Retina (tissue), 1 donor: ENCODE data around the gene SOCS1.

ENCODE experiments used
- DNase-seq: peaks from one replicate; pipeline ENCODE4 v3.0.0-alpha.2; 2016

SOCS1 gene

DNA sequence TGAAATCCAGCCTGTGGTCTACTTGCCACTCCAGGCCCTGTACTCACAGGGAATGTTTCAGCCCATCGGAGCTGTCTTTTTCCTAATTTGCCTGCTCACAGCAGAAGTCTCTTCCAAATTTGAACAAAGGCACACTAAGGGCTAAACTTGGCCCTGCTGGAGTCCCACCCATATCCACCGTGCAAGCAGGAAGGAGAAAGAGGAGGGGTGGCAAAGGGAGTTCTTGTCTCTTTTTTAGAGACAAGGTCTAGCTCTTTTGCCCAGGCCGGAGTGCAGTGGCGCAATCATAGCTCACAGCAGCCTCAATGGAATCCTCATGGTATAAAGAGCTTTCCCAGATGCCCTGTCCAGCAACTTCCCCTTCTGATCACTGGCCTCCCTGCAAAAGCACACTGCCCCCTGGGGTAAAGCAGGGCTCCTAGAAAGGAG, 27.8 kb upstream of the SOCS1 start:
- no peak for DNase-seq

- DNase-seq, result no peak
Measured at GRCh38 chr16:11280616-11281522, 24.9 kb upstream of the SOCS1 start, which contains the start of gene PRM1. PRM1 (minus strand) TSS chr16:11281330; CDS start chr16:11281238, 92 bp downstream.

DNA sequence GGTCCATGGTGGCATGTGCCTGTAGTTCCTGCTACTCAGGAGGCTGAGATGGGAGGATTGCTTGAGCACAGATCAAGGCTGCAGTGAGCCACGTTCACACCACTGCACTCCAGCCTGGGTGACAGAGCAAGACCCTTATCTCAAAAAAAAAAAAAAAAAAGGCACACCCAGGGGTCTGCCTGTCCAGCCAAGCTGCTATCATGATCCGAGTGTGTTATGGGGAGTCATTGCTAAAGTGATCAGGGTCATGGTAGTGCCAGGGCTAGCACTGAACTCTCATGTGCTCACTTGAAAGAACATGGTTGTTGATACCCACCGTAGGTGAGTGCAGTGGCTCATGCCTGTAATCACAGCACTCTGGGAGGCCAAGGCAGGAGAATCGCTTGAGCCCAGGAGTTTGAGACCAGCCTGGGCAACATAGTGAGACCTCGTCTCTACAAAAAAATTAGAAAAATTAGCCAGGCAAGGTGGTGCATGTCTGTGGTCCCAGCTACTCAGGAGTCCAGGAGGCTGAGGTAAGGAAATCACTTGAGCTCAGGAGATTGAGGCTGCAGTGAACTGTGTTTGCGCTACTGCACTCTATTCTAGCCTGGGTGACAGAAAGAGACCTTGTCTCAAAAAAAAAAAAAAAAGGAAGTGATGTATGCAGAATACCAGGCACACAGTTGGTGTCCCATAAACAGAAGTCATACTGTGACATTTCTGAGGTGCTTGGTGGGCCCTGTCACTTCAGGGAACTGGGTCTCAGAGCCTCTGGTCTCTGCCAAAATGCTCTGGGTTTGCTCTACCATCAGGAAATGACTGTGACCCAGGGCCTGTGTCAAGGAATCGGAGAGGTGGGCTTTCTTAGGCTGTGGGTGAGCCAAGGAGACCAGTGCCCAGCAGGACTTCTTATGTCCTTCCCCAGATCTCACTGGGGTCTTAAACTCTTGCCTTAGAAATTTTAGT, 23.0 kb upstream of the SOCS1 start:
- no peak for DNase-seq

DNA sequence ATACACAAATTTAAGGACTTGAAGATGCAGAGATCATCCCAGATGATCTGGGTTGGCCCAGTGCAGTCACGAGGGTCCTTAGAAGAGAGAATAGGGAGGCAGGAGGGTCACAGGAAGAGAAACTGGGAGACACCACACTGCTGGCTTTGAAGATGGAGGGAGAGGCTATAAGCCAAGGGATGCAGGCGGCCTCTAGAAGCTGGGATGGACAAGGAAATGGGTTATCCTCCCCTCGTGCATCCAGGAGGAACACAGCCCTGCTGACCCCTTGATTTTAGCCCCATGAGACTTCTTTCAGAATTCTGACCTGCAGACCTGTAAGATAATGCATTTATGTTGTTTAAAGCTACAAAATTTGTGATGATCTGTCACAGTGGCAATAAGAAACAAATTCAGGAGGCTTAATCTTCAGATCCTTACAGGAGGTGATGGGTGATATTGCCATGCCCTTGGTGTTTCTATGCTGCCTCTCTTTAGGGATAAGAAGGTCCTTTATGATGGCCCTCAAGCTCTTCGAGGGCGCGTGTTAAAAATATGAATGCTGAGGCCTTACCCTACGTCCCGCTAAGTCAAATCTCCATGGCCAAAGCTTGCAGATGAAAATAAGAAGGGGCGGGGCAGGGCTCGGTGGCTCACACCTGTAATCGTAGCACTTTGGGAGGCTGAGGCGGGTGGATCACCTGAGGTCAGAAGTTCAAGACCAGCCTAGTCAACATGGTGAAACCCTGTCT, 21.8 kb upstream of the SOCS1 start:
- no peak for DNase-seq

DNA sequence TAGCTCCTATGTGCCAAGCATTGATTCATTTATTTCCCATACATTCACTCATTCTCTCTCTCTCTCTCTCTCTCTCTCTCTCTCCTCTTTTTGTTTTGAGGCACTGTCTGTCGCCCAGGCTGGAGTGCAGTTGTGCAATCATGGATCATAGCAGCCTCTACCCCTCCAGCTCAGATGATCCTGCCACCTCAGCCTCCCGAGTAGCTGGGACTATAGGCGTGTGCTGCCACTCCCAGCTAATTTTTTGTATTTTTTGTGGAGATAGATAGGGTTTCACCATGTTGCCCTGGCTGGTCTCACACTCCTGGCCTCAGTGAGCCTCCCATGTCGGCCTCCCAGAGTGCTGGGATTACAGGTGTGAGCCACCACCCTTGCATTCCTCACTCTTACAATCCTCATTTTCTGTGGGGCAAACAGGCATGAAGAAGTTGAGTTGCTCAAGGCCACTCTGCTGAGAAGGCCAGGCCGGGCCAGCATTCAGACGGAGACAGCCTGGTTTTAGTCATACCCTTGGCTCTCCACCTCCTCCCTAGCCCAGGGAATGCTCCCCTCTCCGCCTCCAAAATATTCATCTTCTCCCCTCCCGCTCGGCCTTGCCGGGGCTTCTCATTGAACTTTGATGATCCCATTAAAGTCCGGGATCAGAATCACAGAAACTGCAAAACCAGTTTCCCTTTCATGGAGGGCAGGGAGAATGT, 21.0 kb upstream of the SOCS1 start:
- DNase-seq, result no peak

DNA sequence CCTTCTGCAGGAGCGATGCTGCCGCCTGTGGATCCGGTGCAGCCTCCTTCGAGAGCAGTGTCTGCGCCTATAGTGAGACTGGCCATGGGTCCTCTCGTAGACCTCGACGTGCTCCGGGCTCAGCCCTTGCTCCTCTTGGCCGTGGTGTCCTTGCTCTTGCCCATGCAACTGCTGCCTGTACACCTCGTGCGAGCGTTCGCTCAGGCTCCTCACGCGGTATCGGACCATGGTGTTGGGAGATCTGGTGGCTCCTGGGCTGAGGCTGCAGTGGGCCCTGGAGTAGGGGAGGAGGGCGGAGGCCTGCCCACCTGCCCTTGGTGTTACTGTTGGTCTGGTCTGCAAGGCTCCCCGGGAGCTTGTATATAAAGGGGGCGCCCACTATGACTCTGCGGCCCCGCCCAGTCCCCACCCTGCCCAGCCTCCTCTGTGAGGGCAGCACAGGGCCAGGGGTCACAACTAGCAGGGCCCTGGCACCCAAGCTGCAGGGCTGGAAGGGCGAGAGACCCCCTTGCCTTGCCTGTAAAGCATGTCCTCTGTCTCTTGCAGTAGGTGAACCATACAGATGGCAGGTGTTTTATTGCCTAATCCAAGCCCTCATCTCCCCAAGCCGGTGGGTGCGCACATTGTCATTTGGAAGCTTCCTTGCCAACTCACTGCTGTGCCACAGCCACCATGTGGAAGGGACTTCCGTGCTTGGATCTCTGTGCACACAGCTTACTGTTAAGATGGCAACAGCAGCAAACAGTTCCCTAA, 20.3 kb upstream of the SOCS1 start, which contains the start of gene PRM2:
TSS of gene PRM2 (minus strand) at position 338 of the 753 bp plus-strand sequence. CDS start at position 228, 110 bp downstream.
- DNase-seq, result no peak

DNA sequence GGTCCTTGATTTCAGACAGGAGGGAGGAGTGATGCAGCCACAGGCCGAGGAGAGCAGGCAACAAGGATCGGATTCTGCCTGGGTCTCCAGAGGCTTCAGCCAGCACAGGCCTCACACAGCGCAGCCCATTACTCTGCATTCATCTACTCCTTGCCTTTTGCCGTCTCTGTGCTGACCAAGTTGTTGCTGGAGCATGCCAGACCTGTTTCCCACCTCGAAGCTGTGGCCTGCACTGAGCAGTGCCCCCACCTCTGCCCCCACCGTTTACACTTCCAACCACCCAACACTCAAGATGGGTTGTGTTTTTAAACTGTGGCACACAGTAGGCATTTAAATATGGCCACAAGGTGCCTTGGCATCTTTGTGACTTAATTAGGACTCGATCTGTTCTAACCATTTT, 19.0 kb upstream of the SOCS1 start:
- no peak for DNase-seq

DNA sequence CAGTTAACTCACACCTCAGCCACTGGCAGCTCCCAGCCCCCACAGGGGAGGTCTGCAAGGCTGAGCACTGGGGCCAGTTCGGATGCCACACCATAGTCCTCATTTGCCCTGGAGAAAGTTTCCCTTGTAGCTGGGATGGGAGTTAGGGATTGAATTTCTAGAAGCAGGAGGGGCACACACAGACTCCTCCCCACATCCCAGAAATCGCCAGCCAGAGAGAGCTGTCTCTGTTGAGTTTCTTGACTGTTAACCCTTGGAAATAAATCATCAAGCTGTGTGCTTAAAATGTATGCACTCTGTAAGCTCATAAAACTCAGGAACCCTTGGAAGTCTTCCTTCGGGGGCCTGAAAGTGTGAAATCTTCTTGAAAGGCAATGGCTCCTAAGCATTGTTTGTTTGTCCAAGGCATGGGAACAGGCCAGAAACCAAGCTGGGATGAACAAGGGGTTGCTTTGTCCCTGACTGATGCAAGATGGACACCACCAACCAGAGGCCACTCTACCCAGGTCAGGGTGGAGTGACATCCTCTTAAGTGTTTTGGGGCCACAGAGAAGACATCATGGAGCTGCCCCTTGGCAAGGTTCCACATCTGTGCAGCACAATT, 17.8 kb upstream of the SOCS1 start:
- no peak for DNase-seq

DNA sequence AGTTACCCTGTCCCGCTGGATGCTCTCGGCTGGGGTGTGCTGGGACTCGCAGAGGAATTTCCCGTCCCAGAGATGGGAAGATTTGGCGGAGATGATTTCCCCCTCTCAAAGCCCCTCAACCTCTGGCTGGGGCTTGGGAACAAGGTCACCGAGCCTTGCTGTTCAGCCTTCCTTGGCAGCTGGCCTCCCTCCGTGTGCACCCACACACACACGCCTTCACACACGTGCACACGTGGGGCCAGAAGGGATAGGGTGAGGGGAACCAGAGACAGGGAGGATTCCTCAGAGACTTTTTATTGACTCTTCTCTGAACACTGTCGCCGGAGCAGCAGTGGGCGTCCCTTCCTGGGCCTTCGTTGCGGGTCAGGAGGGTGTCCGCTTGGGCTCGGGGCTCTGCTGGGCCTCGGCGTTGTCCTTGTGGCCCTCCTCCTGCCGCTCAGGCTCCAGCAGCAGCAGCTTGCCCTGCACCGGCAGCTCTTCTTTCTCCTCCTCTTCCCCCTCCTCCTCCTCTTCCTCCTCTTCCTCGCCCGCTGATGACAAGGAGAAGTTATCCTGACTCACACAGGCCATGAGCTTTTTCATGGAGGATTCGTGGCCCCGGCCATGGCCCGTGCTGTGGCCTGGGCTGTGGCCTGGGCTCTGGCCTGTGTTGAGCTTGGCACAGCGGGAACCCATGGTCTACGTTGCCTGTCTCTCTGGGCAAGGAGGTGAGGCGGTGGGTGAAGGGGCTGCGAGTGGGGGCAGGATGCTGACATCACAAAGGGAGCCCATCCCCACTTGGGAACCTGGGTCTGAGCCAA, 17.1 kb upstream of the SOCS1 start, which contains the start of gene PRM3:
TSS of gene PRM3 (minus strand) at position 709 of the 800 bp plus-strand sequence. CDS start at position 675, 34 bp downstream.
- DNase-seq, result no peak

DNA sequence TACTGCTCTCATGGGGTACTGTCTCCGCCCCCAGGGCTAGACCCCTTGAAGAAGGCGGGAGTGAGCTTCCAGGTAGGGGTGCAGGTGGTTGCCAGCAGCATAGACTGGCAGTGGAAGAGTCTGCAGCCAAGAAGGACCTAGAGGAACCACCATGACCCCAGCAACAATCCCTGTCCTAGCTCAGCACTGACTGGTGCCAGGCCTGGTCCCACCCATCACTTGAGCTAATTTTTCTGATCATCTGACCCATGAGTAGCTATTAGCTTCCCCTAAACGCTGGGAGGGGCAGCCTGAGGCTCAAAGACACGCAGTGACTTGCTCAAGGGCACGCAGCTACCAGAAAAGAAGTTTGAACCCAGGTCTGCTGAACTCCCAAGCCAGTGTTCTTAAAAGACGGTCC, 16.5 kb upstream of the SOCS1 start:
- no peak for DNase-seq

GRCh38 chr16:11271610-11272009, 15.6 kb upstream of the SOCS1 start:
- no peak for DNase-seq

DNA sequence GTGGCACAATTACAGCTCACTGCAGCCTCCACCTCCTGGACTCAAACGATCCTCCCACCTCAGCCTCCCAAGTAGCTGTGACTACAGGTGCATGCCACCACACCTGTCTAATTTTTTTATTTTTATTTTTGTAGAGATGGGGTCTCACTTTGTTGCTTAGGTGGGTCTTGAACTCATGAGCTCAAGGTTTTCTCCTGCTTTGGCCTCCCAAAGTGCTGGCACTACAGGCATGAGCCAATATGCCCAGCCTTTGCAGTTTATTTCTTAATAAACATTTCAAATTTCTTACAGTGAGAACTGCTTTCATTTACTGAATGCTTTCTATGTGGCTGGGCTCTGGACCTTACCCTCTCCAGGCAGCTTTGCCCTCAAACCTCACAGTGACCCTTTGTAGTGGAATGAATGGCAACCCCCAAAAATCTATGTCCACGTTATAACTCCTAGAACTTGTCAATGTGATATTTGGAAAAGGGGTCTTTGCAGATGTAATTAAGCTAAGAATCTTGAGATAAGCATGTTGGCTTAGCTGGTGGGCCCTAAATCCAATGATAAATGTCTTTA, 14.7 kb upstream of the SOCS1 start:
- DNase-seq, result no peak

DNA sequence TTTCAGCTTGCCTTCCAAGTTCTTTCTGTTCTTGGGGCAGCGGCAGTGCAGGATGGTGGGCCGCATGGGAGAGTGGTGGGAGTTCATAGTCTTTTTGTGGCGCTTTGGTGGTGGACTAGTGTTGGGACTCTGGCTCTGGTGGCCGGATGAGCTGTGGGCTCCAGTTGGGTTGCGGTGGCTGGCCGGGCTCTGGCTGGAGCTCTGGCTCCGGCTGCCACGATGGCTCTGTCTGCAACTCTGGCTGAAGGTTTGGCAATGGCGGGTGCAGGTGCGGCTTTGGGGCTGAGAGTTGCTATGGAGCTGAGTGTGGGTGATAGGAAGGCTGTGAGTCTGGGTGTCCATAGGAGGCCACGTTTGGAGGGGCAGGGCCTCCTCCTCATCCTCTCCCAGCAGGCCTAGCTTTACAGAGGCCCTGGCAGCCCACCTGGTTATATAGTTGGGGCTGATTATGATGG, 12.9 kb upstream of the SOCS1 start, which contains the start of gene TNP2:
TSS of gene TNP2 (minus strand) at position 405 of the 455 bp plus-strand sequence. CDS start at position 342, 63 bp downstream.
- DNase-seq, result no peak

- no peak for DNase-seq
Measured at GRCh38 chr16:11265124-11265523, 9.1 kb upstream of the SOCS1 start.

GRCh38 chr16:11264155-11264832, 8.3 kb upstream of the SOCS1 start:
- DNase-seq, result no peak

GRCh38 chr16:11263737-11264136, 7.7 kb upstream of the SOCS1 start:
- no peak for DNase-seq

GRCh38 chr16:11262915-11263314, 6.9 kb upstream of the SOCS1 start:
- DNase-seq, result no peak

GRCh38 chr16:11260596-11260966, 4.6 kb upstream of the SOCS1 start:
- no peak for DNase-seq
